GM12801 (cell line): ENCODE data around the gene ZNF768.

Experiments used
- CTCF ChIP-seq: IDR thresholded peaks from one replicate; pipeline ENCODE4 v1.5.1; 2011; ENCODE audit warnings: control low read depth; ENCODE audit not compliant: insufficient read length; ENCODE audit errors: extremely low read depth

Gene ZNF768

GRCh38 chr16:30526137-30526822 lies at the start of gene ZNF768:
Gene ZNF768, minus strand, starts transcription at chr16:30526566. Its CDS starts 153 bp downstream, at chr16:30526413.
- no peak for TF ChIP-seq CTCF

- TF ChIP-seq CTCF: no peak
Observed at GRCh38 chr16:30574678-30575077, 48.3 kb upstream of the ZNF768 start.

GRCh38 chr16:30571445-30572322 lies 45.3 kb upstream of the ZNF768 start, which contains the start of gene ZNF688:
Gene ZNF688, minus strand, starts transcription at chr16:30571714. Its CDS starts 85 bp downstream, at chr16:30571629.
- TF ChIP-seq CTCF: no peak

- no peak for TF ChIP-seq CTCF
Observed at GRCh38 chr16:30570636-30571444, 44.5 kb upstream of the ZNF768 start.

- no peak for TF ChIP-seq CTCF
Observed at GRCh38 chr16:30569746-30570635, 43.6 kb upstream of the ZNF768 start.

- no peak for TF ChIP-seq CTCF
Observed at GRCh38 chr16:30569281-30569680, 42.9 kb upstream of the ZNF768 start.
